Activated CD4-positive, alpha-beta T cell treated with anti-CD3 and anti-CD28 coated beads, Interleukin-2, amount 50 U/mL, for 48 hours (primary cell): ENCODE measurements around the gene VPS26C.
"Not testable (repeated sequence)": the region's sequence is repeated elsewhere in the genome, so short reads cannot be mapped to it uniquely, and the experiment has no call there.

Experiments used
- DNase-seq, 2 experiments: peaks; one replicate each; pipeline ENCODE4 v3.0.0-alpha.2; 2020

Gene VPS26C

DNA sequence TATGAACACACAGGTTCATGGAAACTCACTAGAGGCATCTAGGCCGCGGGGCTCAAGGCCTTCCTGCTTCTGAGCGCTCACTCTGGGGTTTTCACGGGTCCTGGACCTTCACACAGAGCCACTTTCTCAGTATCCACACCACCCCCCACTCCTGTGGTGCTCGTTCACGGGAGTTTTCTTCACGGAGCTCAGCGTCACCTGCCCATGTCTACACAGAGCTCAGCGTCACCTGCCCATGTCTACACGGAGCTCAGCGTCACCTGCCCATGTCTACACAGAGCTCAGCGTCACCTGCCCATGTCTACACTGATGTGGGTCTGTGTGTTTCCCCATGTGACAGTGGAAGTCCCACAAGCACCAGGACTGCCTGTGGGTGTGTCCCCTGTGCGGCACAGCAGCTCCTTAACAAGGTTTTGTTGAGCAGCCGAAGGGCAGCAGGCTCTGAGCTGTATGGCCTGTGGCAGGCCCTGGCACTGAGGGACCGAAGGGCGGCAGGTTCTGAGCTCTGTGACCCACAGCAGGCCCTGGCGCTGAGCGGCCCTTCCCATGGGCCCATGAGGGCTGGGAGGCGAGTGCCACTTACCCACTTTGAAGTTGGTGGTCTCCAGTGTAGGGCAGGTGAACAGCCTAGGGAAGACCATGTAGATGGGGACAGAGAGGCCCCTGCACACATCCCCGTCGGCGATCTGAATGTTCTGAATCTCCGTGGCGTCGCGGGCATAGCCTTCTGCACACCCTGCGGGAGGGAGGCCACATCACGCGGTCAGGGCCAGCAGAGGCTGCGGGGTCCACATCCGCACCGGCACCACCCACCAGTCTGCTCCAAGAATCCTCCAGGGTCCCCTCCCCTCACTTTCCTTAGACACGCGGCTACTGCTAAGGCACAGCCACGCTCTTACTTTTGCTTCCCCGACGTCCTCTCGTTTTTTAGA is 39.8 kb downstream of the VPS26C start:
- DNase-seq, result no peak

DNA sequence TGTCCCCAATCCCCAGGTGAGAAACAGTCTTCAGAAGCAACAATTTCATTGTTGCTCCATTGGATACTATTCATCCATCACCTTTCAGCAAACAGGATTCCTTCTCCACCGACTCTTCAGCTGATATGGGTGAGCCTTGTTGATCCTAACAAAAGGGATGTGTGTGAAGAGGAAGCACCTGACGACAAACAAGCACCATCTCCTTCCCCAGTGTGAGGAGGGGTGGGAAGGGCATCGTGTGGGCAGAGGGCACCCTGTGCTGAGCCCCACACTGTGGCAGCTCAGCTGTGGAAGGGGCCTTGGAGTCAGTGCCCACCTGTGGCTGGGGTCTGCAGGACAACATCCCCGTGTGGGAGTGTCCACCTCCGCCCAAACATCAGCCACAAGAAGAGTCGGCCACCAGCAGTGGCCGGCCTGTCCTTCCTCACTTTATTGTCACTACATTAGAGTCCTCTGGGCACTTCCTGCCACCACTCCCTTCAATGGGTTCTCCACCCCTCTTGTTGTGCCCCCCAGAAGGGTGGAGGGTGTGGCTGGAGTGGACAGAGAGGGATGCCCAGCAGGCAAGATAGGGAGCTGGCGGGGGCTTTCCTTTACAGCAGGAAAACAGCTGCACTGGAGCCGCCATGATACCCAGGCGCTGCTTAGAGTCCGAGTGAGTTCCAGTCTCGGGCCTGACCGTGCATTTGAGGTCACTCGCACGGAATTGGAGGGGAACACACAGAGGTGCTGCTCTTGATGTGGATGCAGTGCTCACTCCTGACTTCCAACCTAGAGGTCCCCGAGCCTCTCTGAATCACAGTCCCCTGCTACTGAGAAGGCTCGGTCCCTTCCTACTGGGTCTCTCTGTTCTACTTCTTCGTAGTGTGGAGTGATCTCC is 40.9 kb downstream of the VPS26C start:
- DNase-seq, result no peak

DNA sequence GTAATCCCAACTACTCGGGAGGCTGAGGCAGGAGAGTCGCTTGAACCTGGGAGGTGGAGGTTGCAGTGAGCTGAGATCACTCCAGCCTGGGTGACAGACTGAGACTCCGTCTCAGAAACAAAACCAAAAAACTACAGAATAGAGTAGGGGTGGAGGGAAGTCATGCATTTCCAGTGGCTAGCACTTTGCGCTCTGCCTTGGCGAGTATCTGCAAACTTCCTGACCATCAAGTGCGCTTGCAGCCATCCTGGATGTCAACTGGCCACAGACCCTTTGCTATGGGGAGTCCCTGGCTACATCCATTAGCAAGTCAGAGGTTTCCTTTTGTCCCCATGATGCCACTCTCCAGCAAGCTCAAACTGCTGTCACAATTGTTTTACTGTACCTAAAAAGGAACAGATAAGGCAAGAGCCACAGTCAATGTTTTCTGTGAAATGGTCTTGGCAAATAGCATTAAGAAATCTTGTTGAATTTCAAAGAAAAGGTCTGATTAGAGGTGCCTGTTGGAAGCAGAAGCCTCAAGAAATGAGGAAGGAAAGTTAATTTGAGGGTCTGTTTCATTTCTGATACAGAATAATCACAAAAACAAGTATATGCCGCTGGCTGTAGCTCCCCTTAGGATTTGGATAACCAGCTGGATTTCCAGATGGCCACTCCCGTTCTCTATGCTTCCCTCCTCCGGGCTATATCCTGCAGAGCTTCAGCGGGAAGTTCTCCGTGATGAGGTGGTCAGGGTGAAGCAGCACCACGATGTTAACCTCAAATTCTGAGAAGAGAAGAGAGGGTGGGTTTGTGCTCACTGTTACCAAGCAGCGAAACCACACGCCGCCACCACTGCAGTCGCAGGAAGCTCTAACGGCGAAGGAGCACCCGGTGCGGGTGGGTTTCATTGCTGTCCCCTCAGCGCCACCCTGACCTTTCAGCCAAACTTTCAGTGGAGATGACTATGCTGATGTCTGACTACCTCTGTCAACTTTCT is 42.0 kb downstream of the VPS26C start:
- DNase-seq, result peak; percentile 34 to 54

DNA sequence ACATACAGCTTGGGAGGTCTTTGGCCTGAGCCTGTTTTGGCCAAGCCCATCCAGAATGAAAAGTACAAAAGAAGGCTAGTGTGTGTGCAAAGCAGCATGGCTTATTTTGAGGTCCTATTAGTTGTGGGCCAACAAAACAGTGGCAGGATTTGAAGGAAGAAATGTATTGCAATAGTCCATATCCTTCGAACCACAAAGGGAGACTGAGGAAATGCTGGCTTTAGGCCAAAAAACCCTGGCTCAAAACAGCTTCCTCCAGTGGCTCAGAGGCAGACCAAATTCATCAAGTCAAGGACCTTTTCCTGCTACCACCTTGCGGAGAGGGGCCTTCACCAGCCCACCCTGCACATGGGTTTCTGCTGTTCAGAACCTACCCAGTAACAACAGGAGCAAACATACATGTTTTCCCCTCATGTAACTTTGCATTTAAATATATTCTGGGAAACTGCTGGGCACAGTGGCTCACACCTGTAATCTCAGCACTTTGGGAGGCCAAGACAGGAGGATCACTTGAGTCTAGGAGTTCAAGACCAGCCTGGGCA is 43.3 kb downstream of the VPS26C start:
- DNase-seq, result no peak

DNA sequence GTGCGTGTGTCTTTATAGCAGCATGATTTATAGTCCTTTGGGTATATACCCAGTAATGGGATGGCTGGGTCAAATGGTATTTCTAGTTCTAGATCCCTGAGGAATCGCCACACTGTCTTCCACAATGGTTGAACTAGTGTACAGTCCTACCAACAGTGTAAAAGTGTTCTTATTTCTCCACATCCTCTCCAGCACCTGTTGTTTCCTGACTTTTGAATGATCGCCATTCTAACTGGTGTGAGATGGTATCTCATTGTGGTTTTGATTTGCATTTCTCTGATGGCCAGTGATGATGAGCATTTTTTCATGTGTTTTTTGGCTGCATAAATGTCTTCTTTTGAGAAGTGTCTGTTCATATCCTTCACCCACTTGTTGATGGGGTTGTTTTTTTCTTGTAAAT is 44.9 kb downstream of the VPS26C start:
- DNase-seq, result not testable (repeated sequence)

DNA sequence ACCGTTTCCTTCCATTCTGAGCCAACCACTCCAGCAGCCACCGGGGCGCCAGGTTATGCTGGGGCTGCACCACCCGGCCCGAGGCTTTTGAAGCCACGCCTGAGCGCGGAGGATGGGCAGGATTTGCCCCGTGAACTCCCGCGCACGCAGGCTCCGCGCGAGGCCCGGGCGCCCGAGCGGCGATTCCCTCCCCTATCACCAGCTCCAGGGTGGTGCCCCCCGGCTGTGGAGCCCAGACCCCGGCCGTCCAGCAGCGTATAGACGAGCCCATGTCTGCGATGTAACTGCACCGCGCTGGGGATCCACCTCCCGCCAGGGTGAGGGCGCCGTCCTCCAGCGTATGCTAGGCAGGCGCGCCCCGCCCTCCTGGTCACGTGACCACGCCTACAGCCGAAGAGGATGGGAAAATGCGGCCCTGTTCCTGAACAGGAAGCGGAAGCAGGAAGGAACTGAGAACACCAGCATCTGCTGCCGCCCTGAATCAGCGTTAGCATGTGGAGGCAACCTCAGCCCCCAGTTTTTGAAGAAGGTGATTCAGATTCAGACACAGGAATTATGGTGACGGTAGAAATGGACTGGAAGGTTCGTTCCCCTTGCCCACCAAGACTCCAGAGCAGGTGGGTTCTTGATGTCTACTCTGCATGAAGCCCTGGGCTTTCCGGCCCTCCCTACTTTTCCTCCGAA is 46.0 kb downstream of the VPS26C start:
- peak; percentile 98 to 99 for DNase-seq

DNA sequence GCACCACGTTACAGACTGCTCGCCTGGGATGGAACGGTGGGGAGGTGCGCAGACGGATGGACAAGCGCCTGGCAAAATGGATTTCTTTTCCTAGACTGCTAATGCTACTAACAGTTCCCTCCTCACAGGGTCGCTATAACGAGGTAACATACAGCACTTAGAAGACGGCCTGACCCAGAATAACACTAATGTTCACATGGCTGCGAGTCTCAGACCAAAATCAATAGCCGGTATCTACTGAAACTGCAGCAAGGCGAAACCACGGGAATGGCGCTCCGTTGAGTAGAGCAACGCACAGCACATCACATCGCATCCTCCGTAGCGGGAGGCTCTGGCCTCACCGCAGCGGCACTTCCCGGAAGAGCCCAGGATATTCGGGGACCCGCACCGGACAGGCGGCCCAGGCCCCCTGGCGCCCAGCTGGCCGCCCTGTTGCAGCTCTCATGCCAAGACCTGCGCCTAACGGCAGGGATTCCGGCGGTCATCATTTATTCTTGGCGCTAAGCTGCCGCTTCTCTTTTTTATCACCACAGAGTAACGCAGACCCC is 46.6 kb downstream of the VPS26C start:
- DNase-seq, result peak; percentile 38 to 47

DNA sequence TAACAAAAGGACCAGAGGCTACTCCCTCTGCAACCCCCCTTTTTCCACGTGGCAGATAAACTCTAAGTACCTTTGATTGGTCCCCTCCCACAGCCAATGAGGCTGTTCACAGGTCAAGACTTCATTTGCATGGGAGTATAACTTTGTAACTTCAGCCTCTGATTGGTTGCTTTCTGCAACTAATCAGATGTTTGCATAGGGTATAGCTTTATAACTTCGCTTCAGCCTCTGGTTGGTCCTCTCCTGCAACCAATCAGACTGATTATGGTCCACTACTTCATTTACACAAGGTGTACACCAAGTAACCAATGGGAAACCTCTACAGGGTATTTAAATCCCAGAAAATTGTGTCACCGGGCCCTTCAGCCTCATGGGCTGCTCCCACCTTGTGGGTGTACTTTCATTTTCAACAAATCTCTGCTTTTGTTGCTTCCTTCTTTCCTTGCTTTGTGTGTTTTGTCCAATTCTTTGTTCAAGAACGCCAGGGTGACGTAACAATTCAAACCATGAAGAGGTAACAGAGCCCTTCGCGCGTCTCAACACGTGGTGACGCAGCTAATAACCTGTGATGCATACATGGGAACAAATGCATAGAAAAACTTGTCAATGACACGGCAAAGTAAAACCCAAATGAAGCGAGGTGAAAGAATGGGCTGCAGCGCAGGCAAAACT is 47.2 kb downstream of the VPS26C start:
- peak in 1 of 2 experiments; percentile 32 for DNase-seq

DNA sequence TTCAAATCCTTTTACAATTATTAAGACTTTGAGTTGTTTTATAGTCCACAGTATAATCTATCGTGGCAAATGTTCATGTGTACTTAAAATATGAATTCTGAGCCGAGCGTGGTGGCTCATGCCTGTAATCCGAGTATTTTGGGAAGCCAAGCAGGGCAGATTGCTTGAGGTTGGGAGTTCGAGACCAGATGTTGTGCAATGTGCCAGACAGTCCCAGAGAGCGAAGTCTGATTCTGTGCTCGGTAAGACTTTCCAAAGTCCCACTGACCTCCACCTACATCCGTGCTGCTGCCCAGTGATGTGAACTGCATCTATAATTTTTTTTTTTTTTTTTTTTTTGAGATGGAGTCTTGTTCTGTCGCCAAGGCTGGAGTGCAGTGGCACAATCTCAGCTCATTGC is 52.2 kb downstream of the VPS26C start:
- DNase-seq, result no peak

DNA sequence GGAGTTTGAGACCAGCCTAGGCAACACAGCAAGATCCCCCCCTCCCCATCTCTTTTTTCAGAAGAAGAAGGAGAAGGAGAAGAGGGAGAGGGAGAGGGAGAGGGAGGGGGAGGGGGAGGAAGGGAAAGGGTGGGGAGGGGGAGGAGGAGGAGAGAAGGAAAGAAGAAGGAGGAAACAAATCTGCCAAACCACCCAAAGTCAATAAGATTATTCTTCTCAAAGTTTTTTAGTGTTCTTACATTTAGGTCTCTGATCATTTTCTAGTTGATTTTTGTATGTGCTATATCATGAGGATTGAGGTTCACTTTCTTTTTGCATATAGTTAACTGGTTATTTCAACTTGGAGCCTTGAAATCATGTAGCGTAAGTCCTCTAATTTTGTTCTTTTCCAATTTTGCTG is 56.3 kb downstream of the VPS26C start:
- DNase-seq, result no peak

DNA sequence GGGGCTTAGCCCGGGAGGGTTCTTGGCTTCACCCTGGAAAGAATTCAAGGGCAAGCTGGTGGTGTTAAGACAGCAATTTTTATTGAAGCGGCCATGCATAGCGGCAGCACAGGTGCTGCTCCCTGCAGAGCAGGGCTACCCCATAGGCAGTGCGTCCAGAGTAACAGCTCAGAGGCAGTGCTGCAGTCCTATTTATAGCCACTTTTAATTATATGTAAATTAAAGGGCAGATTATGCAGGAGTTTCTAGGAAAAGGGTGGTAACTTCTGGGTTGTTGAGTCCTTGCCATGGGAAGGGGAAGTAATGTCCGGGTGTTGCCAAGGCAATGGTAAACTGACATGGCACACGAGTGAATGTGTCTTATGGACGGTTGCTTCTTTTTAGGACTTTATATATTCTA is 57.0 kb downstream of the VPS26C start:
- no peak for DNase-seq

DNA sequence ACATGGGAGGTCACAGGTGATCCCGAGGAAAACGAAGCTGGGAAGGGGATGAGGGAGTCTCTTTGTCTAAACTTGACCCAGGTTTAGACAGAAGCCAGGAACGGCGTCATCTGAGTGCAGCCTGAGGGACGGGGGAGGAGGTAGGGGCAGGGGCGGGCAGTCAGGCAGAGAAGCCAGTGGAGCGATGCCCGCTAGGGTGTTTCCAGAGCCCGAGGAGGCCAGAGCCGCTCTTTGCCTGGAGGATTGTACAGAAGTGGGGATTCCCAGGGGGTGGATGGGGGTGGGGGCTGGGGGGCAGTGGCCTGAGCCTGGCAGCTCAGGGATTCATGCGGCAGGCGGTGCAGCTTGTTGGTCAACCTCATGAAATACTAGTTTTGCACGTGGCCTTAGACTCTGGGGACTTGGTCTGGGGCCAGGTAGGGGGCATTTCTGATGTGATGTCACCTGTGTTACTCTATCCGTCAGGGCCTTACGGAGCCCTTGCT is 58.4 kb downstream of the VPS26C start:
- DNase-seq, result no peak

DNA sequence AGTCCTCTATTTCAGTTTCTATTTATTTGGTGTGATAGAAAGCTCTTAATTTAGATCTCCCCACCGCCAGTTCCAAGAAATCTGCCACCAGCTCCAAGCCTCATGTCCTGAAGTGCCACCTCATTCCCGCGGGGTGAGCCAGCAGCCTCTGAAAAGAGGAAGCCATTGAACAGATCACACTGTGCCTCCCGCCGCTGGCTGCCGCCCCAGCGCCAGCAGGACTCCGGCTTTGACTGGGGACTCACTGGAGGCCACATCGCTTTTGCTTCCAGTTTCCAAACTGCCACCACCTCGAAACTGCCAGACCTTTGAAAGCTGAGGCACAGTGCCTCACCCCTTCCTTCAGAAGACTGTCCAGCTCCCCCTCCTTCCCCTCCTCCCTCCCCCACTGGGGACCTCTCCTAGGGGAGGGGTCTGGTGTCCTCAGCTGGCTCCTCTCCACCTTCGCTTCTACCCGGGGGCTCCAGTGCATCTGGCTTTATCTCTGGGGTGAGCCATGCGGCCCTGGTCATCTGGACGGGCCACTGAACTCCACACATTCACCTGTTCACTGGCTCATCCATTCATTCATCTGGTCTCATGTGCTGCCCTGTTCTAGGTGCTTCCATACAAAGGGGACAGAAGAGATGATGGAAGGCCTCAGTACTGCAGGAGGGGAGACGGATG is 58.9 kb downstream of the VPS26C start:
- DNase-seq, result peak; percentile 19 to 36

DNA sequence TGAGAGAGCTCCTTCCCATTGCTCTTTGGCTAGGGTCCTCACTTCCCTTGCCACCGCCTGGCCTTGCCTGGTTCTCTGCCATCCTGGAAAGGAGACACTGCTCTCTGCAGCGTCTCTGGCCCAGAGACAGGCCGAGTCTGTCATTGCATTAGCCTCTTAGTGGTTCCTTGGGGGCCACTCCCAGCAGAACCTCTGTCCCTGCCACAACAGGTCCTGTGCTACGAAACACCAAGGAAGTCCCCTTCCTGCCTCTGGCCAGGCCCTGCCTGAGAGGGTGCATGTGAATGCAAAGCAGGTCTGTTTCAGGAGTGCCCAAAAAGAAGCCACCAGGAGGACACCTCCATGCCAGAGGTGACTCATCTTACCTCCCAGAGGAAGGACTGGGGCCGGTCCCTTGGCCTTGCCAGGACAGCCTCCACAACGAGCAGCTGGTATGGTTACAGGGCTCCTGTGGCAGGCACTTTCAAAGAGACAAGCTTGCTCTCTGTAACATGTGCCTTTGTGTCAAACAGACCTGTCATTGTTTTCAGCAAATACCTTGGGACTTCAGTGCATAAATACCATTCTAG is 59.6 kb downstream of the VPS26C start:
- peak in 1 of 2 experiments; percentile 13 for DNase-seq

DNA sequence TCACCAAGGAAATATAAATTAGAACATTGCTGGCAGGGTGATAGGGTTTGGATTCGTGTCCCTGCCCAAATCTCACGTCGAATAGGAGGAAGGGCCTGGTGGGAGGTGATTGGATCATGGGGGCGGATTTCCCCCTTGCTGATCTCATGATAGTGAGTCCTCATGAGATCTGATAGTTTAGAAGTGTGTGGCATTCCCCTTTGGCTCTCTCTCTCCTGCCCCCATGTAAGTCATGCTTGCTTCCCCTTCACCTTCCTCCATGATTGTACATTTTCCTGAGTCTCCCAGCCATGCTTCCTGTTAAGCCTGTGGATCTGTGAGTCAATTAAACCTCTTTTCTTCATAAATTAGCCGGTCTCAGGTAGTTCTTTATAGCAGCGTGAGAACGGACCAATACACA is 60.6 kb downstream of the VPS26C start:
- DNase-seq, result no peak

DNA sequence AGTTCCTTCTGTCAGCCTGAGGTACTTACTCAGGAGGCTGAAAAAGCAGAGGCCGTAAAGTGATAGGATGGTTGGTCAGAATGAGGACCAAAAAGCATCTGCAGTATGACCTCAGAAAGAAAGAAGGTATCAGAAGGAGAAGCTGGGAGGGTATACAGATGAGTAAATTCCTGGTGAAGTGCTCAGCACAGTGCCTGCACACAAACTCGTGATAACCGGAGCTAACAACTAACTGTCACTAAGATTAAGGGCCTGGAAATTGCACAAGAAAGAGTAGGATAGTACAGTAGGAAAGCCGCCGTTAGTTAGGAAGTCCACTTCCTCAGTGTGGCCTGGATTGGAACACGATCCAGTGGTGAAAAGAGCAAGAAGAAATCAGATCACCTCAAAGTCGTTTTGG is 62.6 kb downstream of the VPS26C start:
- no peak for DNase-seq

DNA sequence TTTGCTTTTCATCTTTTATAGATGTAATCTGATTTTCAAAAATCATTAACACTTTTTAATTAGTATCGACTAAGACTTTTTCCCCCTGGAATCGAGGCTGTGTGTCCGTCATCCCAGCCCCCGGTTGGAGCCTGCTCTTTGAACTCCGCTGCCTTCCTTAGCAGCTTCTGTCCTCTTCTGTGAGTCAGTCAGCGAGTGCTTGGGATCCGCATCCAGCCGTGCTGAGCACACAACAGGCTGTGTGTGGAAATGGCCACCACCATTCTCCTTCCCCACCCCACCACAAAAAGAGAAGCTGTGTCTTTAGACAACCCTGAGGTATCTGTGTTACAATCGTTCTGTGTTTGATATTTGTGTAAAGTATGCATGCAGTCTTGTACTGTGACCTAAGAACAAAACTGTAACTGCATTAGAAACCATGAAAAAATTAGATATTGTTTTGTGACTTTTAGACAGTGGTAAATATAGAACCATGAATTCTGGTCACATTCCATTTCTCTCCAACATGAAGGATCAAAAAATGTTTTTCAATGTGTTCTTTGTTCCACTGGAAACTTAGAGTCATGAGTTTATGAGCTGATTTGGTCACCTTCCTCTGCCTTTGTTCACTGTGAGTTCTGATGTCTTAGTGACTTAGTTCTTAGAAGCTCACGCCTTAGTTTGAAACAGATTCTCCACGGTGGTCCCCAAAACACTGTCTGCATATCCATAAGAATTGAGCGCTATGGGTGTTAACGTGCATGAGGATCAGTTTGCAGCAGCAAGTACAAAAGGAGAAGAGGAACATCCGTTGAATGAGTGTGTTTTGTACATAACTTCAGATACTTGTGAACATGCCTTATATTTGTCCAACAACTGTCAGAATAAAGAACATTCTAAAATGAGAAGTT is 64.7 kb downstream of the VPS26C start:
- no peak for DNase-seq
